ENCODE results near the gene PSMA4.
"Not testable (repeated sequence)": the region's sequence is repeated elsewhere in the genome, so short reads cannot be mapped to it uniquely, and the experiment has no call there.

Gene PSMA4

GRCh38 chr15:78540141-78540870 is at the start of gene PSMA4:
PSMA4 (plus strand) TSS chr15:78540444; CDS start chr15:78541928, 1,484 bp downstream.
- peak; percentile 96 for DNase-seq

- no peak for DNase-seq
Measured at GRCh38 chr15:78492872-78493271, 47.4 kb upstream of the PSMA4 start.

- no peak for DNase-seq
Measured at GRCh38 chr15:78501857-78502256, 38.4 kb upstream of the PSMA4 start.

- DNase-seq, result no peak
Measured at GRCh38 chr15:78502641-78503040, 37.6 kb upstream of the PSMA4 start.

GRCh38 chr15:78506971-78507830 is 33.0 kb upstream of the PSMA4 start, which contains the start of gene HYKK:
HYKK (plus strand) TSS chr15:78507577; CDS start chr15:78513089, 5,512 bp downstream.
- peak; percentile 76 for DNase-seq

- DNase-seq, result no peak
Measured at GRCh38 chr15:78507831-78508160, 32.4 kb upstream of the PSMA4 start.

- no peak for DNase-seq
Measured at GRCh38 chr15:78508272-78508671, 32.0 kb upstream of the PSMA4 start.

- DNase-seq, result no peak
Measured at GRCh38 chr15:78509726-78510312, 30.4 kb upstream of the PSMA4 start.

GRCh38 chr15:78520035-78520434 is 20.2 kb upstream of the PSMA4 start:
- not testable (repeated sequence) for DNase-seq

GRCh38 chr15:78524230-78524629 is 16.0 kb upstream of the PSMA4 start:
- no peak for DNase-seq

- no peak for DNase-seq
Measured at GRCh38 chr15:78527325-78527724, 12.9 kb upstream of the PSMA4 start.

GRCh38 chr15:78533331-78533730 is 6.9 kb upstream of the PSMA4 start:
- DNase-seq, result no peak

- DNase-seq, result no peak
Measured at GRCh38 chr15:78536134-78536533, 4.1 kb upstream of the PSMA4 start.

GRCh38 chr15:78537266-78537905 is 2.9 kb upstream of the PSMA4 start:
- DNase-seq, result no peak

GRCh38 chr15:78538358-78538757 is 1.9 kb upstream of the PSMA4 start:
- no peak for DNase-seq

GRCh38 chr15:78539464-78540140 is 642 bp upstream of the PSMA4 start:
- DNase-seq, result not testable (repeated sequence)

- DNase-seq, result no peak
Measured at GRCh38 chr15:78540871-78541743, 863 bp downstream of the PSMA4 start.

GRCh38 chr15:78541744-78542034 is 1.4 kb downstream of the PSMA4 start:
- DNase-seq, result no peak

GRCh38 chr15:78542647-78543046 is 2.4 kb downstream of the PSMA4 start:
- DNase-seq, result no peak

GRCh38 chr15:78550194-78550593 is 9.9 kb downstream of the PSMA4 start:
- DNase-seq, result no peak

- no peak for DNase-seq
Measured at GRCh38 chr15:78550815-78551214, 10.6 kb downstream of the PSMA4 start.

- DNase-seq, result no peak
Measured at GRCh38 chr15:78551902-78552301, 11.7 kb downstream of the PSMA4 start.
